CD14-positive monocyte (primary cell): ENCODE results near the gene SLC30A5. TPM values are rescaled to one million over a fixed set of nuclear protein-coding genes. Genes with fewer than 3 reads are reported as not detected.
"Not testable (repeated sequence)": the region's sequence is repeated elsewhere in the genome, so short reads cannot be mapped to it uniquely, and the experiment has no call there.

Experiments used
- DNase-seq, 3 donors: peaks; one replicate each; pipeline ENCODE4 v3.0.0-alpha.2; 2011 to 2022
- H2AFZ ChIP-seq: 2 replicates; pipeline ENCODE4 v1.6.0; 2012; ENCODE audit warnings: mild to moderate bottlenecking, low read depth, low read length, inconsistent platforms; ENCODE audit not compliant: insufficient read depth, poor library complexity, severe bottlenecking
- H3K27ac ChIP-seq, 2 donors: 1 replicate in 1 of 2; 2 replicates in 1 of 2; pipeline ENCODE4 v1.5.1; 2012 to 2013; ENCODE audit warnings: low read length in 2 of 2, control low read depth in 1 of 2, inconsistent platforms in 1 of 2, low read depth in 1 of 2, mild to moderate bottlenecking in 1 of 2
- H3K27me3 ChIP-seq, 2 donors: one replicate each; pipeline versions ENCODE4 v1.6.0 to v1.6.1; 2011 to 2013; ENCODE audit warnings: low read length in 2 of 2; ENCODE audit not compliant: control insufficient read depth in 2 of 2, insufficient read depth in 2 of 2
- H3K36me3 ChIP-seq, 2 donors: replicated peaks in 1 of 2; 1 replicate in 1 of 2; 2 replicates in 1 of 2; pipeline versions ENCODE4 v1.5.1 to v1.6.1; 2012 to 2013; ENCODE audit warnings: low read length in 2 of 2, control low read depth in 1 of 2, inconsistent platforms in 1 of 2, mild to moderate bottlenecking in 1 of 2; ENCODE audit not compliant: insufficient read depth in 2 of 2, control insufficient read depth in 1 of 2
- H3K4me1 ChIP-seq, 2 donors: 1 replicate in 1 of 2; 2 replicates in 1 of 2; pipeline versions ENCODE4 v1.5.1 to v1.6.1; 2012 to 2013; ENCODE audit warnings: low read length in 2 of 2, control low read depth in 1 of 2, inconsistent platforms in 1 of 2, mild to moderate bottlenecking in 1 of 2, moderate library complexity in 1 of 2; ENCODE audit not compliant: insufficient read depth in 2 of 2, control insufficient read depth in 1 of 2
- H3K4me2 ChIP-seq: replicated peaks from 2 replicates; pipeline ENCODE3; 2012; ENCODE audit warnings: low read length, moderate library complexity, mild to moderate bottlenecking; ENCODE audit not compliant: poor library complexity, severe bottlenecking; ENCODE audit errors: extremely low read depth
- H3K4me3 ChIP-seq, 3 experiments: fragments of 200-600 bp in 1 of 3; sonication (generic) in 1 of 3; replicated peaks in 1 of 3; 1 replicate in 2 of 3; 2 replicates in 1 of 3; pipeline ENCODE4 v1.5.1; 2011 to 2013; ENCODE audit warnings: low read length in 3 of 3, mild to moderate bottlenecking in 3 of 3, control low read depth in 2 of 3, low read depth in 2 of 3, inconsistent platforms in 1 of 3, moderate library complexity in 1 of 3
- H3K79me2 ChIP-seq: 2 replicates; pipeline ENCODE4 v1.6.0; 2012; ENCODE audit warnings: mild to moderate bottlenecking, control low read depth, inconsistent platforms, low read length, moderate library complexity; ENCODE audit not compliant: insufficient read depth
- H3K9ac ChIP-seq: 2 replicates; pipeline ENCODE4 v1.6.0; 2017; ENCODE audit warnings: low read length, mild to moderate bottlenecking; ENCODE audit not compliant: insufficient read depth, poor library complexity, severe bottlenecking
- H3K9me3 ChIP-seq, 2 donors: replicated peaks in 1 of 2; 1 replicate in 1 of 2; 2 replicates in 1 of 2; pipeline versions ENCODE4 v1.5.1 to v1.6.1; 2012 to 2013; ENCODE audit warnings: low read length in 2 of 2, control low read depth in 1 of 2; ENCODE audit not compliant: control insufficient read depth in 1 of 2, insufficient read depth in 1 of 2
- H4K20me1 ChIP-seq: 2 replicates; pipeline ENCODE4 v1.6.0; 2012; ENCODE audit warnings: mild to moderate bottlenecking, low read length, control low read depth, moderate library complexity; ENCODE audit not compliant: insufficient read depth
- H3K27ac Mint-ChIP-seq, 7 donors: one replicate each; pipeline ENCODE4 v1.8.0; 2020; ENCODE audit warnings: mild to moderate bottlenecking in 7 of 7, mixed read lengths in 7 of 7, moderate library complexity in 6 of 7, inconsistent platforms in 2 of 7
- H3K27me3 Mint-ChIP-seq, 3 donors: one replicate each; pipeline ENCODE4 v1.8.0; 2021 to 2022; ENCODE audit warnings: low read depth in 3 of 3, mild to moderate bottlenecking in 3 of 3, mixed read lengths in 3 of 3, moderate library complexity in 3 of 3, inconsistent platforms in 1 of 3
- H3K36me3 Mint-ChIP-seq, 2 donors: one replicate each; pipeline ENCODE4 v1.8.0; 2020; ENCODE audit warnings: mixed read lengths in 2 of 2, inconsistent platforms in 1 of 2, mild to moderate bottlenecking in 1 of 2
- H3K4me1 Mint-ChIP-seq: one replicate; pipeline ENCODE4 v1.8.0; 2020; ENCODE audit warnings: mild to moderate bottlenecking, mixed read lengths
- H3K4me3 Mint-ChIP-seq, 2 donors: one replicate each; pipeline ENCODE4 v1.8.0; 2020; ENCODE audit warnings: mild to moderate bottlenecking in 2 of 2, mixed read lengths in 2 of 2, moderate library complexity in 1 of 2
- H3K9me3 Mint-ChIP-seq, 7 donors: one replicate each; pipeline ENCODE4 v1.8.0; 2020 to 2022; ENCODE audit warnings: mixed read lengths in 7 of 7, mild to moderate bottlenecking in 6 of 7, moderate library complexity in 6 of 7, inconsistent platforms in 2 of 7
- WGBS: methylation state at CpG from one replicate; pipeline ENCODE4 v1.1.5; 2013; ENCODE audit warnings: missing lambda C conversion rate; ENCODE audit not compliant: insufficient coverage; 5-methylcytosine and 5-hydroxymethylcytosine counted together
- intact Hi-C, 2 donors: fragments of 100-400 bp; cut with micrococcal nuclease; formaldehyde crosslinking; loops; one replicate each; pipeline versions ENCODE4 v1.15.0 to v1.15.1; 2023
- polyA plus RNA-seq, 3 donors: library from polyadenylated mRNA; depleted of rRNA in 1 of 3; unstranded in 2 of 3; stranded (reverse) in 1 of 3; fragments of 300-500 nt in 2 of 3; fragments of >200 nt in 1 of 3; fragmentation: Illumina TruSeq in 2 of 3; gene quantifications; 1 replicate in 2 of 3; 2 replicates in 1 of 3; pipeline ENCODE4 v1.2.3, GENCODE V29; 2012 to 2021
- TF ChIP-seq, protein P1 (sequence below): fragments of 200-600 bp; IDR thresholded peaks from one replicate; pipeline ENCODE4 v1.8.0; 2022; ENCODE audit warnings: antibody characterized with exemption, mild to moderate bottlenecking

The SLC30A5 gene
- polyA plus RNA-seq, 3 donors = 12.6 to 28.2 (median 27.0) TPM

DNA sequence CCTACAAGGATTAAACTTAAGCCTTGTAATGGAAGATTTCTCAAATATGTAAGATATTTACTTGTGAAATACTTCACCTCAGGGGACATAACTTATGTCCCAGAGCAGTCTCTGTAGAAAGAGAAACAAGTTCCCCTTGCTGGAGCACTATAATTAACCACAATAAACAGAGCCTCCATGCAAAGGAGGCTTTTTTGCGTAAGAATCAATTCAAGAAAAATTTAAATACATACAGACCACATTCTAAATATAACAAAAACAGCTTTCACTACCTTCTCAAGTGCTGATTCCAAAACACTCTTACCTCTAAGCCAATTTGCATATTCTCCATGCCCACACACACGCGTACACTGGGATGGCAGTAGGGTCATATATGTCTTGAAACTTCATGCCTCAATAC, 42.5 kb downstream of the SLC30A5 start:
- peaks cover 12% of the 10 kb centered on the region in 2 donors for H3K36me3 Mint-ChIP-seq
- DNase-seq = no peak
- H3K36me3 ChIP-seq = peaks cover 0 to 10% of the 10 kb centered on the region in 2 donors
- no peaks in the 10 kb centered on the region for H4K20me1 ChIP-seq
- peaks cover 2 to 10% (median 6%) of the 10 kb centered on the region in 7 donors for H3K9me3 Mint-ChIP-seq
- no peaks in the 10 kb centered on the region for H3K27me3 ChIP-seq
- no peaks in the 10 kb centered on the region for H3K79me2 ChIP-seq
- peaks cover 5% of the 10 kb centered on the region for H3K4me1 Mint-ChIP-seq
- 0% methylated on average over 1 of the region's 3 CpGs for WGBS
- intact Hi-C loops = no loop called here
- no peaks in the 10 kb centered on the region for H3K9me3 ChIP-seq
- H3K27me3 Mint-ChIP-seq = no peaks in the 10 kb centered on the region
- H3K9ac ChIP-seq = no peak overlapping the region
- no peak overlapping the region for H3K4me3 ChIP-seq
- H3K27ac ChIP-seq = no peak overlapping the region
- no peak overlapping the region for H2AFZ ChIP-seq
- no peak overlapping the region for H3K27ac Mint-ChIP-seq
- H3K4me1 ChIP-seq = no peaks in the 10 kb centered on the region
- H3K4me3 Mint-ChIP-seq = no peak overlapping the region
- TF ChIP-seq, protein P1, sequence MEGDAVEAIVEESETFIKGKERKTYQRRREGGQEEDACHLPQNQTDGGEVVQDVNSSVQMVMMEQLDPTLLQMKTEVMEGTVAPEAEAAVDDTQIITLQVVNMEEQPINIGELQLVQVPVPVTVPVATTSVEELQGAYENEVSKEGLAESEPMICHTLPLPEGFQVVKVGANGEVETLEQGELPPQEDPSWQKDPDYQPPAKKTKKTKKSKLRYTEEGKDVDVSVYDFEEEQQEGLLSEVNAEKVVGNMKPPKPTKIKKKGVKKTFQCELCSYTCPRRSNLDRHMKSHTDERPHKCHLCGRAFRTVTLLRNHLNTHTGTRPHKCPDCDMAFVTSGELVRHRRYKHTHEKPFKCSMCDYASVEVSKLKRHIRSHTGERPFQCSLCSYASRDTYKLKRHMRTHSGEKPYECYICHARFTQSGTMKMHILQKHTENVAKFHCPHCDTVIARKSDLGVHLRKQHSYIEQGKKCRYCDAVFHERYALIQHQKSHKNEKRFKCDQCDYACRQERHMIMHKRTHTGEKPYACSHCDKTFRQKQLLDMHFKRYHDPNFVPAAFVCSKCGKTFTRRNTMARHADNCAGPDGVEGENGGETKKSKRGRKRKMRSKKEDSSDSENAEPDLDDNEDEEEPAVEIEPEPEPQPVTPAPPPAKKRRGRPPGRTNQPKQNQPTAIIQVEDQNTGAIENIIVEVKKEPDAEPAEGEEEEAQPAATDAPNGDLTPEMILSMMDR = no peak
- no peak overlapping the region for H3K4me2 ChIP-seq

DNA sequence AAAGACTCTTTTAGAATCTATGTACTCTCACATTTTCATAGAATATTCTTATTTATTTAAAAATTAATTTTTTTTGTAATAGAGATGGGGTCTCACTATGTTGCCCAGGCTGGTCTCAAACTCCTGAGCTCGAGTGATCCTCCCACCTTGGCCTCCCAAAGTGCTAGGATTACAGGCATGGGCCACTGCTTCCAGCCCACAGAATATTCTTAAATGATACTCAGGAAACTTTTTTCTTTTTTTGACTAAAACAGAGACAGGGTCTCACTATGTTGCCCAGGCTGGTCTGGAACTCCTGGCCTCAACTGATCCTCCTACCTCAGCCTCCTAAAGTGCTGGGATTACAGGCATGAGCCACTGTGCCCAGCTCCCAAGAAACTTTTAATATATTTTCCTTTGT, 43.4 kb downstream of the SLC30A5 start:
- H4K20me1 ChIP-seq, H3K27ac Mint-ChIP-seq, H3K9ac ChIP-seq, H3K79me2 ChIP-seq, H2AFZ ChIP-seq, intact Hi-C loops, H3K4me1 Mint-ChIP-seq, H3K27me3 ChIP-seq, H3K9me3 ChIP-seq, H3K27me3 Mint-ChIP-seq, H3K4me3 Mint-ChIP-seq, DNase-seq, H3K27ac ChIP-seq, H3K4me2 ChIP-seq, H3K36me3 ChIP-seq, H3K4me3 ChIP-seq, H3K4me1 ChIP-seq: not testable (repeated sequence)
- peaks cover 2 to 11% (median 6%) of the 10 kb centered on the region in 7 donors for H3K9me3 Mint-ChIP-seq
- no CpG with 5 or more reads among the region's 1 CpG for WGBS
- H3K36me3 Mint-ChIP-seq = peaks cover 10 to 11% of the 10 kb centered on the region in 2 donors
